HG03520 (cell line): ENCODE measurements around the gene YES1.

ENCODE experiments used
- ATAC-seq: cut with Tn5 transposase; IDR thresholded peaks from one replicate; pipeline ENCODE4 v1.9.1; 2021; ENCODE audit warnings: mild to moderate bottlenecking, moderate library complexity; ENCODE audit not compliant: unreplicated experiment

The YES1 gene

DNA sequence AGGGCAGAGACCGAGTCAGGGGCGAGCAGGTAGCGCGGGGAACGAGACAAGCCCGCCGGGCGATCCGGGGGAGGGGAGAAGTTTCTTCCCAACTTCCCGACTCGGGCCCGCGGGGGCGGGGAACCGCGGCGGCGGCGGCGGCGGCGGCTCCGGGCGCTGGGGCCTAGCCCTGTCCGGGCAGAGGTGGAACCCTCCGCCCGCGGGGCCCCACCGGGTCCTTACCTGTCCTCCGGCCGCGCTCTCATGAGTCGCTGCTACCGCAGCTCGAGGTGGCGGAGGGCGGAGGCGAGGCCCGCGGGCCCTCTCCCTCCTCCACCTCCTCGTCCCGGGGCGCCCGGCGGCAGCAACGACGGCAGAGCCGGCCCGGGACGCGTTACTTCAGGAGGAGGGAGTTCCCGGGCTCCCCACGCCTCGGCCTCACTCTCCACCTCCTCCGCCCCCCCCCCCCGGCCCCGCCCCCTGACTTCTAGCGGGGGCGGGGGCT, at the start of gene YES1:
YES1 (minus strand) TSS at position 351 of the 484 bp plus-strand sequence. CDS start 55,415 bp downstream, outside the sequence.
- ATAC-seq, result peak; percentile 31

DNA sequence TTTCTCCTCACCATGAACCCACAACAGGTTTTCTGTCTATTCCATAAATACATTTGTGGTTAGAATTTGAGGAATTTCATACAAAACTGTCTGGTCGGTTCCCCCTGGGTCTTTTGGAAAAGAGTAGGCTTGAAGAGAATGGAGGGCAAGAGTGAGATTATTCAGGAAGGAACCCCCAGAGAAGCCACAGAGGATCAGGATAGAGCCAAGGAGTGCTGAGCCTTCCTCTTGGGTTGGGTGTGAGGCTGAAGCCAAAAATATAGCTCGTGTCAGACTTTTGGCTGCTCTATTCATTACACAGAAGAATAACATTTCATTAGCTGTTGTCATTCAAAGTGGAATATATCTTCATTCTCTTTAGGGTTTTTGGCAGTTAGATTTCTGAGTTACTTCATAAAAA, 45.9 kb upstream of the YES1 start:
- no peak for ATAC-seq

DNA sequence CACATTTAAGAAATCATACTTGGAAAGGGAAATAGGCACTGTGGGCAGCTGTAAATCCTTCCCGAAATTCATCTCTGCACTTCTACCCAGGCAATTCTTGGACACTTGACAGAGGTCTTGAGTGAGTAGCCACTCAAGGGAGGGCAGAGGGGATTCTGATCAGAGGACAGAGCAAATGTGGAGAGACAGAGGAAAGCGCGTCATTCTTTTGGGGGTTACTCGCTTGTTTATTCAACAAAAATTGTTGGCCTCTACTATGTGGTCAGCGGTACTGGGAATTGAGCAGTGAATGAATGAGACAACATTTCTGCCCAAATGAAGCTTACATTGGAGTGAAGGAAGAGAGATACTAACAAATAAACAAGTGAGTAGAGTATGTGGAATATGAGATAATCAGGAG, 41.4 kb upstream of the YES1 start:
- no peak for ATAC-seq

DNA sequence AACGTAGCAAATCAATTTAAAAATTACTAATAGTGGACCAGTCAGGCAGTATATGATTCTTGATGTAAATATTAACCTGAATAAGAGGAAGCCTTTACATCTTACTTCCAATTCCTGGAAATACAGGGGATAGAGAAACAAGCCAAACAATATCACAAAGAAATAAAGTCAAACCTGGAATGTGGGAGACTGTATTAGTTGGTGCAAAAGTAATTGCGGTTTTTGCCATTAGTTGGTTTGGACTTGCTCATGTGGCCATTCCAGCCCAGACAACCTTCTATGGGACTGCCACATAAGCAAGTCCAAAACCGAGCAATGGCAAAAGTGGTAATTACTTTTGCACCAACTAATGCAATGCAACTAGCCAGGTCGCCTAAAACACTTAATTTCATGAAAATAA, 38.9 kb upstream of the YES1 start:
- no peak for ATAC-seq

DNA sequence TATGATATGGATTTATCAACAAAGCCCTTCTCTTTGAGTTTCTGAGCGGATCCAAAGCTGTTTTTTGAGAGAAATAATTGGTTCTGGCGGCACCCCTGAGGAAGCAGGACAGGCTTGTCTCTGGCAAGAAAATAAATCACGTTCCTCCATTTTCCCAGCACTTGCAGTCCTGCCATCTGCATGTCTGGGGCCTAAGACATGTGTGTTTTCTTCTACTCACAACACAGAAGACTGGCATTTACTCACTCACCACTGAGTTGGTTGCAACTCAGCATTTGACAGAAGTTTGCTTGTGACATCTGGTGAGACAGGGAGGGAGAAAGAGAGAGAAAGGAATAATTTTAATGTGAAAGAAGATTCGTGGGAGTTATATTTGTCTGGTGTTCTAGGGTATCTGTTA, 37.0 kb upstream of the YES1 start:
- no peak for ATAC-seq

DNA sequence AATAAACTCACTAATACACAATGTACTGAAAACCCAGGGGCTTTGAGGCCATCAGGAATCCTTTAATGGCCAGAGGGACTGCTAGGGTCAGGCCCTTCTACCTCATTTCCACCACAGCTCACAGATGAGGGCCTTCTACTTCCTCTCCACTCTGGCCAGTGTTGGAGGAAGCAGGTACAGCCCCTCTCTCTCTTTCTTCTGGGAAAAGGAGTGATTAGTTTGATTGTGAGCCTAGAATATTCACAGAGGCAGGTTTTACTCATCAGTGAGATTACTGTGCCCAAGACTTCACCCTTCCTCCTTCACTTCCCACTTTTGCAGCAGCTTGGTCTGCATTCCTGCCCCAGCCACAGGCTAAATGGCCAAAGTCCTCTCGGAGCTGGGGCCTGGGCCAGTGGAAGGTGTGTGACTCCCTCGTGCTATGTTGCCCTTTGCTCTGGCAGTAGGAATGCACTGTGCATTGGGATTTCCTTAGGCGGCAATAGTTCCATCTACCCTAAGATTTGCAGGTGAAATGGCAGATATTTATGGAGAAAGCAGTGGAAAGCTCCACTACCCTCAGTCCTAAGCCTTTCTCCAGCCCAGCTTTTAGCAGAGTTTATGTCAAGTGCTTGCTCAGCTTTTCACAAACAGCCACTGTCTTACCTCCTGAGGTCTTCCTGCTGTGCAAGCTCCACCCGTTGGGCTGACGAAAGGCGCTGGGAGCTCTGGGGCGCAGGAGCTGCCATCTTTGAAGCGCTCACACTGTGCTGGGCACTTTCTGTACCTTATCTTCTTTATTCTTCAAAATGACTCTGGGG, 36.2 kb upstream of the YES1 start:
- no peak for ATAC-seq

DNA sequence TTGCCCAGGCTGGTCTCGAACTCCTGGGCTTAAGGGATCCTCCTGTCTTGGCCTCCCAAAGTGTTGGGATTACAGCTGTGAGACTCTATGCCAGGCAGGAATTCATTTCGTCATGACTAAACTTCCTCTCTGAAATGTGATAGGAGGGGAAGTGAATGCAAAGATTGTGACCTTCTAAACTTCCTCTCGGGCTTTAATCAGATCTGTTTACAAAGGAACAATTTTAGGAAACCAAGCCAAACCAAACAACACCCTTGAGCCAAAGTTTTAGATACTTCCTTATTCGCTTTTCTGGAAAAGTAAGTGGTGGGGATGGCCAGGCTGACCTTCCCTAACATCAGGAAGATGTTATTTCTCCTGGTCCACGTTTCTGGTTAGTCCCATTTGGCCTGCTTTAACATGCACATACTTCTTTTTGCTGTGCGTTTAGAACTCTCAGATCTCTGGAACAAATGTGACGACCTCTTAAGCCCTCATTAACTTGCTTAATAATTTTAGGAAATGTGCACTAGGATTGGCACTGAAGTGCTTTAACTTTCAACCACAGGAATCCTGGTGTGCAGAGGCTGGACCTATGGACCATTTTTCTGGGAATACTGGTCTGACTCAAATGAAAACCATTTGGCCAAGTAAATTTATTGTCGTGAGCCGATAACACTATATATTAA, 33.2 kb upstream of the YES1 start:
- no peak for ATAC-seq

DNA sequence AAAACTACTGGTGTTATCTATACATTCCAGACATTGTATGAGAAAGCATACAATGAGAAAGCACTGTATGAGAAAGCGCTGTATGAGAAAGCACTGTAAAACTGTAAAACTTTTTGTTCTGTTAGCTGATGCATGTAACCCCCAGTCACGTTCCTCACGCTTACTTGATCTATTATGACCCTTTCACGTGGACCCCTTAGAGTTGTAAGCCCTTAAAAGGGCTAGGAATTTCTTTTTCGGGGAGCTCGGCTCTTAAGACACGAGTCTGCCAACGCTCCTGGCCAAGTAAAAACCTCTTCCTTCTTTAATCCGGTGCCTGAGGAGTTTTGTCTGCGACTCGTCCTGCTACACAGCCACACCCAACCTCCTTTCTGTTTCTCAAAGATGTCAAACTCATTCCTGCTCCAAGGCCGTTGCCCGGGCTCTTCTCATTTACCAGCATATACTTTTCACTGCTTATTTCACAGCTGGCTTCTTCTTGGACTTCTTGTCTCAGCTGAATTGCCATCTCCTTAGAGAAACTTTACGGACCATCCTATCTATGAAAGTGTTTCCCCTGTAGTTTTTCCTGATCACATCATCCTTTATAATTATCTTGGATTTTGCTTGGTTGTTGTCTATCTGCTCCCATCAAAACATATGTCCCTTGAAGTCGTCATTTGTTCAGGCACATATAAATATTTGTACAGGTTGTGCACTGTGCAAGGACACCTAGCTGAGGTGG, 29.8 kb upstream of the YES1 start:
- no peak for ATAC-seq

DNA sequence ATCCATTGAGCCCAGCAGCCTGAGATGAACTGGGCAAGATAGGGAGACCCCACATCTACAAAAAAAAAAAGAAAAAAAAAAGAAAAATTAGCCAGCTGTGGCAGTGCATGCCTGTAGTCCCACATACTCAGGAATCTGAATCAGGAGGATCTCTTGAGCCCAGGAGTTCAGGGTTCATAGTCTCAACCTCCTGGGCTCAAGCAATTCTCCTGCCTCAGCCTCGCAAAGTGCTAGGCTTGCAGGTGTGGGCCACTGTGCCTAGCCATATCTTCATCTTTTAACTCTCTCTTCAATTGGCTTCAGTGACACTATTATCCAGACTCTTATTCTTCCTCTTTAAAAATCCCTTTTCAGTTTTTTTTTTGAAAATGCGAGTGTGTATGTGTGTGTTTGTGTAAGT, 28.5 kb upstream of the YES1 start:
- ATAC-seq, result no peak

DNA sequence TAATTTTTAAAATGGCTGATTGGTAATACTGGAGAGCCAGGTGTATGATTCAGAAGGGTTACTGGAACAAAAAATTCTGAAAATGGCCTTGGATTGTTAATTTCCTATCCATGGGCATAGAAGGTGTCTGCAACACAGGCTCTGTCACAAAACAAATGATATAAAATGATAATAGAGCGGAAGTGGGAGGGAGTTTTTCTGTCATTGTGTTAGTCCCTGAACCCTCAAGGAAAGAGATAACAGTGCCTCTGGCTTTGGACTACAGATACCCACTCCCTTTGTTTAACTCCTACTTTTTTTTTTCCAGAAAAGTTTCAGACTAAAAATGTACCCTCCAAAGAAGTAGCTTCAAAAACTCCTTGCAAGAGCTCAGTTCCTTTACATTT, 28.0 kb upstream of the YES1 start:
- ATAC-seq, result no peak

DNA sequence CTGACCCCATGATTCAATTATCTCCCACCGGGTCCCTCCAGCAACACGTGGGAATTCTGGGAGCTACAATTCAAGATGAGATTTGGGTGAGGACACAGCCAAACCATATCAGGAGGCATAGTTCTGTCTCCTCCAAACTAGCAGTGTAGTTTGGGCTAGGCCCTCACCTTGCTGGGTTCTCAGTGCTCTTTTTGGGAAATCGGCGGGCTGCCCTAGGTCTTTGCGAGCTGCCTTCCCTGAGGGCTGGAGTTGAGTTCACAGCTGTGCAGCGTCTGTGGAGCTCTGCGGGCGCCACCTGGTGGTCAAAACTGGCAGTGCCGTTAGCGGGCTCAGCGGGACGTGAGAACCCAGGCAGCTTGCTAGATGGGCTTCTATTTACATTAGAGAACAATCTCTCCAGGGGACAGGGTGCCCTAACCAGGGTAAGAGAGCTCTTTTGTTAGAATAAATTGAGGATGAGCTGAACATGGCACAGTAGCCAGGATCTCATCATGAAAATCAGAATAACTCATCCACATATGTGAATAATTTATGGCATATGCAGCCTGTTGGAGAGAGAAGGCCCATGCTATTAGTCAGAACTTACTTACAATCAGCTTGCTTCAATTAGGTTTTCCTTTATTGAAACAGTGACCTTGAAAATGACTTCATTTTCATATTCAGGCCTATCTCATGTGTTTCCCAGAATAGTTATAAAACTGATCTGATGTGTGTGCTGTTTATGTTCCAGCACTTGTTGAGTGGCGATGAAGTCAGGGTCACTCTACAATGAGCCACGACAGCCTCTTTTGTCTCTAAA, 27.4 kb upstream of the YES1 start:
- peak; percentile 90 for ATAC-seq

DNA sequence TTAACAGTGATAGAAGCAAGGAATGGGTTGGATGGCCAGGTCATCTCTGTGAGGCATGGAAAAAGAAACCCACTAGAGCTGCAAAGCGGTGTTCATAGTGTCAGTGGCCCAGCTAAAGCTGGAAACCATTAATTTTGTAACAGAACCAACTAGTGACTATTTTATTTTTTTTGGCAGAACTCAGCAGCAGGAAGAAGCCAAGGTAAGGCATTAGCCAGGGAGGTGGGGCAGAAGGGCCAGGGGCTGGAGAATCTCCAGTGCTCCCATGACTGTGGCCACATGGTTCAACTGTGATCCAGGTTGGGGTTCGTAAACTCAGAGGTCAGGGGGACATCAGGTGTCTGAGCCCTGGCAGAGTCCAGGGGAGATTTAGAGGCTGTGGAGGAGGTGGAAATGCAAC, 25.9 kb upstream of the YES1 start:
- no peak for ATAC-seq

DNA sequence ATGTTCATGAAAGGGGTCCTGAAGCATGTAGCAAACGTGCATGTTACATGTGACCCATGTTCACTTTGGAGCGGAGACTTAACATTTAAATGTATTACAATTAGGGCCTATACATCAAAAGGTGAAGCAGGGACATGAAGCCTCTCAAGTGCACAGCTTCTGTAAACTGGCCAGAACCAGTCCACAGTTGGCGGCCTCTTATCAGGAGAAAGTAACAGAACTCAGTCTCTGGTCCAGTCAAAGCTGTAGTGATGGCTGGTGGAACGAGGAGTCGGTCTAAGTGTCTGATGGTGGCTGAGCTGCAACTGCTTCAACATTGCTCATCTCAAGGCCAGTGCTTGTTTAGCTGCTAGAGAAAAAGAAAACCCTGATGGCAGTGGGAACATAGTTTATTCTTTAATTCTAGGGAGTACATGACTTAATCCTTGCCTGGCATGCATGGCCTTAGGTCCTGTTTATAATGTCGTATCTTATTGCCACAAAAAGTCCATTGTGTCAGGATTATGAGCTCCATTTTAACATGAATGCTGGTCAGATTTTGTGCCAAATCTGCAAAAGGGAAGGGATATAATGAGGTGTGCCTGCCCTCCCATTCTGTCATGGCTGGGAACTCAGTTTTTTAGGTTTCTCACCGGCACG, 22.2 kb upstream of the YES1 start:
- no peak for ATAC-seq

DNA sequence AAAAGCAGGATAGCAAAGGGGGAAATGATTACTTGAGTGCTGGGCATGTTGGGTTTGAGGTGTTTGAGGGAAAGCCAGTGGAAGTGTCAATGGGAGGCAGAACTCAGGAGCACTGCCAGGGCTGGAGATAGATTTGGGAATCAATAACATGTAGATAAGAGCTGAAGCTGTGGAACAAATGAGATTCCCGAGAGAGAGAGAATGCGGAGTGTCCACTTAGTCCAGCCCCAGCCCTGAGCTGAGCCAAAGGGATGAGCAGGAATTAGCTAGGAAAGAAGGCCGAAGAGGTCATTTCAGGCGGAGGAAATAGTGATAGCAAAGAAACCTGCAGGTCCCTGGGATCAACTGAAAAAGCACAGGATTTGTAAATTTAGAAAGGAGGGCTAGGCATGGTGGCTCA, 21.2 kb upstream of the YES1 start:
- ATAC-seq, result no peak

DNA sequence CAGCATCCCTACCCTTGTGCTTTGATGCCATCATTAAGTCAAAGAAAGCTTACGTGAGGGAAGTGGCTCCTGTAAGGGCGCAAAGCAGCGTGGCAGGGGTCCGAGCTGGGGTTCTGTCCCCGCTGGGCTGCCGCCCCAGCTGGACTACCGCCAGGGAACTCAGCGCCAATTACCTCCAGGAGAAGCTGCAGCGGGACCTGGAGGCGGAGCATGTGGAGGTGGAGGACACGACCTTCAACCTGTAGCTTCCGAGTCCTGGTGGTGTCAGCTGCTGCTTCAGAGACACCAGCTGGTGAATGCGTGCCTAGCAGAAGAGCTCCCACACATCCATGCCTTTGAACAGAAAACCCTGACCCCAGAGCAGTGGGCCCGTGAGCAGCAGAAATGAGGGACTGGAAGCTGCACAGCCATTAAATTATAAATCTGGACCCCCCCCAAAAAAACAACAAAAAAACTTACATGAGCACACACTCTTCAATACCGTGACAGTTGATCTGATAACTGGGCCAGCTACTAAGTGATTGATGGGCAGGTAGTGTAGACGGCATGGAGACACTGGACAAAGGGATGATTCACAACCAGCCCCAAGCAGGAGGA, 20.1 kb upstream of the YES1 start:
- ATAC-seq, result no peak

DNA sequence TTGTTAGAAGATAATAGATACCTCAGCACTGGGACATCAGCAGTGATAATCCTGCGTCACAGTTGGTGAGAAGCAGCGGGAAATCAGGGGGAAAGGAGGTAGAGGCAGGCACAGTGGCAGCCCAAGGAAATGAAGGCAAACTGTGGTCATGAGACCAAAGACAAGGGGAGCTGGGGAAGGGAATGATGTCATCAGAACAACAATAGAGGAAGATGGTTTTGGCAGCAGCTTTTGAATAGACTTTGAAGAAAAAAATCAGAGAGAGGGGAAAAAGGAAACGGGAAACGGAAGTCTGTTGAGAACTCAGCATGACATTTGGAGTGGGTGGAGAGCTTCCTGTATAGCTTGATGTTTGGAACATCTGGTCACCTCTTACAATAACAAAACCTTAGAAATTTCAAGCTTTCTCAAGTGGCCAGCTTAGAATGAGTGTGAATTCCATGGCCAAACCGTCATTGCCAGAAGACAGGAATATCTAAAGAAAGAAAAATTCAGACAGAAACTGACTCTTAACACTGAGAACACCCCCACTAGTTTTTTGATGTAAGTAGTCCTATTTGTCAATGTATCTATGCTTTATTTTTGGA, 18.4 kb upstream of the YES1 start:
- ATAC-seq, result peak; percentile 62

DNA sequence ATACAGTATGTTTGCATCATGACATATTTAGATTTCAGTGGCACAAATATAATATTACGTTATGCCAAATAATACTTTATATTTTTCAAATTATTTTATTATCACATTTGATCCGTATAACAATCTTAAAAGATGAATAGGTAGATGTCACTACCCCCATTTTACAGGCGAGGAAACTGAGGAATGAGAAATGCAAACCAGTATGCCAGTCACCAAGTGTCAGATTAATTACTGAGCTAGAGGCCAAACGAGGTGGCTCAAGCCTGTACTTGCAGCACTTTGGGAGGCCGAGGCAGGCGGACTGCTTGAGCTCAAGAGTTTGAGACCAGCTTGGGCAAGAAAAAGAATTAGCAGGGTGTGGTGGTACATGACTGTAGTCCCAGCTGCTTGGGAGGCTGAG, 17.4 kb upstream of the YES1 start:
- ATAC-seq, result no peak

DNA sequence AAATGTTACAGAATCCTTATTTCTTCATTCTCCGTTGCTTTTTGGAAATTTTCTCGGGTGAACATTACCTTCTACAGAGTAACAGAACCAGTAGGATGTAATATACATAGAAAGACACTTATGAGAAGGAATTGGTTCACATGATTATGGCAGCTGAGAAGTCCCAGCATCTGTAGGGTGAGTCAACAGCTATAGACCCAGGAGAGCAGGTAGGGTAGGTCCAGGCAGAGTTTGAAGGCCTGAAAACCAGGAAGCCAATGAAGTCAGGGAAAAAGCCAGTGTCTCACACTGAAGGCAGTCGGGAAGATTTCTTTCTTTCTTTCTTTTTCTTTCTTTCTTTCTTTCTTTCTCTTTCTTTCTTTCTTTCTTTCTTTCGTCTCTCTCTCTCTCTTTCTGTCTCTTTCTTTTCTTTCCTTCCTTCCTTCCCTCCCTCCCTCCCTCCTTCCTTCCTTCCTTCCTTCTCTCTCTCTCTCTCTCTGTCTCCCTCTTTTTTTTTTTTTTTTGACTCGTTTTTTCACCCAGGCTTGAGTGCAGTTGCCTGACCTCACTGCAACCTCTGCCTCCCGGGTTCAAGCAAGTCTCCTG, 15.1 kb upstream of the YES1 start:
- no peak for ATAC-seq

DNA sequence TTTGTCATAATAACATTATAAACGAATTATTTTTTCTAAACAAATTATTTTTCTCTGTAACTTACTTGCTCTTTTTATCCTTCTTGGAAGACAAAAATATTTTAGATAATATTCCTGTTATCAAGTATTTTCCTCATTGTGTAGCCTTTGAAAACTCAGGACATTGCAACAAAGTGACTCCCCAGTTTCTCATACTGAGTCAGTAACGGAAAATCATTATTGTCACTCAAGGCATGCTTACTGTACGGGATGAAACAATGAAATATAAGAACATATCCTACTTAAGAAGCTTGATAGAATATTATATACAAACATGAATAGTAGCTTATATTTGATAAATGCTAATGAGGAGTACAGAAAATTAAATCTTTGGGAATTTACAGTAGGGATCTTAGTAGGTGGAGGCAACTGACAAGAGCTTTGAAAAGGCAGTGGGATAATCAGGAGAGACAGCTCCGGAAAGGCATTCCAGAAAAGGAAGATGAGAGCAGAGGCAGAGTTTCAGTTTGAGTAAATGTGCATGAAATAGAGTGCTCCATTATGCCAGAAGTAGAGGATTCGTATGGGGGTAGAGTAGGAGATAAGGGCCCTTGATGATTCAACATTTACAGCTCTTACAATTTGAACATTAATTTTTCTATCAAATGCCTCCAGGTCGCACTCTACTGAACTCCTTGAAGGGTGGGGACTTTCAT, 14.0 kb upstream of the YES1 start:
- no peak for ATAC-seq
